Sigmoid colon (tissue), 7 donors: ENCODE results near the gene ZMIZ1. TPM values are rescaled to one million over a fixed set of nuclear protein-coding genes. Genes with fewer than 3 reads are reported as not detected.

Experiments used
- DNase-seq: peaks from one replicate; pipeline ENCODE4 v3.0.0-alpha.2; 2019
- H3K27ac ChIP-seq, 4 donors: fragments of 200-600 bp; sonication (generic); one replicate each; pipeline ENCODE4 v1.5.1; 2016 to 2019; ENCODE audit warnings: mild to moderate bottlenecking in 1 of 4
- H3K27me3 ChIP-seq, 3 donors: fragments of 200-600 bp; sonication (generic); one replicate each; pipeline ENCODE4 v1.5.1; 2019; ENCODE audit warnings: mild to moderate bottlenecking in 1 of 3
- H3K36me3 ChIP-seq, 4 donors: fragments of 200-600 bp; sonication (generic); one replicate each; pipeline ENCODE4 v1.5.1; 2016 to 2019
- H3K4me1 ChIP-seq, 4 donors: fragments of 200-600 bp; sonication (generic); one replicate each; pipeline ENCODE4 v1.5.1; 2017 to 2019
- H3K4me3 ChIP-seq, 4 donors: fragments of 200-600 bp; sonication (generic); one replicate each; pipeline ENCODE4 v1.5.1; 2017 to 2019; ENCODE audit warnings: mild to moderate bottlenecking in 2 of 4, moderate library complexity in 1 of 4
- H3K9me3 ChIP-seq, 4 donors: fragments of 200-600 bp in 3 of 4; sonication (generic) in 3 of 4; one replicate each; pipeline versions ENCODE4 v1.5.1 to v1.6.1; 2013 to 2019
- EP300 ChIP-seq, 4 donors: sonication (generic); formaldehyde crosslinking; IDR thresholded peaks; one replicate each; pipeline ENCODE4 v1.6.1; 2017; ENCODE audit warnings: antibody characterized with exemption in 4 of 4
- POLR2A ChIP-seq, 2 donors: fragments of 450-650 bp; IDR thresholded peaks; one replicate each; pipeline ENCODE4 v1.6.1; 2016; ENCODE audit warnings: antibody characterized with exemption in 2 of 2, mild to moderate bottlenecking in 2 of 2, moderate library complexity in 2 of 2
- POLR2AphosphoS5 ChIP-seq, 4 donors: sonication (generic); formaldehyde crosslinking; IDR thresholded peaks; one replicate each; pipeline ENCODE4 v1.6.1; 2017; ENCODE audit warnings: antibody characterized with exemption in 4 of 4
- WGBS, 2 donors: extraction: QIAGEN DNeasy Blood & Tissue Kit; methylation state at CpG; one replicate each; pipeline ENCODE4 v1.1.7; 2013; 5-methylcytosine and 5-hydroxymethylcytosine counted together
- intact Hi-C: fragments of 100-400 bp; cut with DNase I; formaldehyde crosslinking; loops from one replicate; pipeline ENCODE4 v1.15.1; 2023
- polyA plus RNA-seq, 3 donors: library from polyadenylated mRNA; stranded (reverse); fragments of 200-250 nt; gene quantifications; one replicate each; pipeline ENCODE4 v1.2.3, GENCODE V29; 2013
- total RNA-seq, 4 donors: library from RNA; depleted of rRNA; stranded (reverse); fragments of >200 nt; gene quantifications; one replicate each; pipeline ENCODE4 v1.1.0, GENCODE V29; 2016
- TF ChIP-seq, protein P1 (sequence below), 4 experiments: fragments of 450-650 bp in 3 of 4; fragments of 200-600 bp in 1 of 4; IDR thresholded peaks; one replicate each; pipeline ENCODE4 v1.5.1; 2016 to 2019; ENCODE audit warnings: antibody characterized with exemption in 4 of 4, mild to moderate bottlenecking in 3 of 4, moderate library complexity in 2 of 4
- donor health status: healthy with polysubstance abuse.
- donor health status: Bipolar disorder and iron deficiency.
- donor health status: healthy.

Gene ZMIZ1
- total and polyA plus RNA-seq, 7 donors: 17.4 to 49.3 (median 31.5) TPM

DNA sequence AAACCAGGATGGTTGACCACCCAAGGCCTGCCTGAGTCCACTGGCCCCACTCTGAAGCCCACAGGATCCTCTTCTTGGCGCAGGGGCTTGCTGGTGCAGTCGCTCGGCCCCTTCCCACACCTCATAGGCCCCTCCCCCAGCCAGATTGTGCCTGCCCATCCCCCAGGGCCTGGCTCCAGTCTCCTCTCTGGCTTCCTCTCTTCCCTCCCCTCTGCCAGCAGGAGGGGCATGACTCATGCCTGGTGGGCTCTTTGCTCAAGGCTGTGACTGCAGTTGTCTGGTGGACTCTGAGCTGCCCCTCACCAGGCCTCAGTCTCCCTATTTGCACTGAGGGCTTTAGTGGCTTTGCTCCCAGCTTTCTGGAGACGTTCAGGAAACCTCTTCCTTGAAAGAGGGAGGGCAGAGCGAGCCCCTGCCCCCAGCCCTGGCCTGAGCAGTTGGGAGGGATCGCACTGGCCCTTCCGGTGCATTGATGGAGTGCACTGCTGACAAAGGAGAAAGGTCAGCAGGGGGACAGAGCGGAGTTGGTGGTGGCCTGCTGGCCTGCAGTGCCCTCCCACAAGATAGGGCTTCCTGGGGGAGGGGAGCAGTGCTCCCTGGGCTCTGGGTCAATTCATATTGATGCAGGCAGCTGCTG lies 60.7 kb downstream of the ZMIZ1 start:
- intact Hi-C loops: no loop called here
- no peaks in the 10 kb centered on the region for H3K9me3 ChIP-seq
- peaks cover 0 to 74% (median 66%) of the 10 kb centered on the region in 4 donors for H3K4me1 ChIP-seq
- H3K36me3 ChIP-seq: peaks cover 0 to 46% (median 10%) of the 10 kb centered on the region in 4 donors
- H3K27me3 ChIP-seq: no peaks in the 10 kb centered on the region
- H3K27ac ChIP-seq: peak overlapping the region; percentile 8 to 71 (median 46)
- no peak overlapping the region for H3K4me3 ChIP-seq
- peak in 1 of 4 donors; percentile 30 for TF ChIP-seq POLR2AphosphoS5 (IDR thresholded peaks at IDR 0.05)
- TF ChIP-seq EP300 (IDR thresholded peaks at IDR 0.05): no peak
- no peak for DNase-seq
- WGBS, 2 donors: 65 to 85% methylated on average over 8 of the region's 8 CpGs

DNA sequence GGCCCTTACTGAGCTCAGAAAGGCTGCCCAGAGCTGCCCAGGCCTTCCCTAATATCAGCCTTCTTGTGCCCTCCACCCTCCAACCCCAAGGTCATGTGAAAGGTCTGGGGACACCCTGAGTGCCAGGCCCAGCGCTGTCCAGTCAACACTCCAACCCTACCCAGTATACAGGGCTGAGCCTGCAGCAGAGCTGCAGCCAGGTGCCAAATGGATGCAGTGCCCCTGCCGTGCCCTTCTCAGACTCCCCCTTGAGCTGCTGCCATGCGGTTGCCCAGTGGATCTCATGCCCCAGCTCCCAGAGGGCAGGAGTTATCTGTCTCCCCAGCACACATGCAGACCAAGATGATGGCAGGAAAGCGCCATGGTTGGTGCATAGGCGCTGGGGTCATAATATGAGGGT lies 61.5 kb downstream of the ZMIZ1 start:
- H3K27ac ChIP-seq: peak overlapping the region in 3 of 4 donors; percentile 8 to 71 (median 69)
- 93 to 94% methylated on average over 5 of the region's 5 CpGs for WGBS, 2 donors

DNA sequence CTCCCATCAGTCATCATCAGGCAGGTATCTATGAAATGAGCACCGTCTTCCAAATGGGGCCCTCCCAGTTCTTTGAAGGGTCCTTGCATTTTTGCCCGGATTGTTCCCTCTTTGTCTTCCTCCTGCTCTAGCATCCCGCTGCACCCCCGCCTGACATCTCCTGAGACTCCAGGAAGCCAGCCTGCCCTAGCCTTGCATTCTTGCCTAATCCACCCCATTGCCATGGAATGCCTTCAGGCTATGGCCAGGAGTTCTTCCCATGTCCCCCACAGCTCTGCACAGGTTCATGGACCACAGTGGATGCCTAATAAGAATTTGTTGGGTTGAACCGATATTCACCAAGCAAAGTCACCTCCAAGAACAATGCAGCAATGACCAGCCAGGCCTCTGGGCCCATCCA lies 62.1 kb downstream of the ZMIZ1 start:
- TF ChIP-seq POLR2AphosphoS5 (IDR thresholded peaks at IDR 0.05): no peak
- TF ChIP-seq POLR2A (IDR thresholded peaks at IDR 0.05): no peak
- TF ChIP-seq EP300 (IDR thresholded peaks at IDR 0.05): no peak
- TF ChIP-seq, protein P1, sequence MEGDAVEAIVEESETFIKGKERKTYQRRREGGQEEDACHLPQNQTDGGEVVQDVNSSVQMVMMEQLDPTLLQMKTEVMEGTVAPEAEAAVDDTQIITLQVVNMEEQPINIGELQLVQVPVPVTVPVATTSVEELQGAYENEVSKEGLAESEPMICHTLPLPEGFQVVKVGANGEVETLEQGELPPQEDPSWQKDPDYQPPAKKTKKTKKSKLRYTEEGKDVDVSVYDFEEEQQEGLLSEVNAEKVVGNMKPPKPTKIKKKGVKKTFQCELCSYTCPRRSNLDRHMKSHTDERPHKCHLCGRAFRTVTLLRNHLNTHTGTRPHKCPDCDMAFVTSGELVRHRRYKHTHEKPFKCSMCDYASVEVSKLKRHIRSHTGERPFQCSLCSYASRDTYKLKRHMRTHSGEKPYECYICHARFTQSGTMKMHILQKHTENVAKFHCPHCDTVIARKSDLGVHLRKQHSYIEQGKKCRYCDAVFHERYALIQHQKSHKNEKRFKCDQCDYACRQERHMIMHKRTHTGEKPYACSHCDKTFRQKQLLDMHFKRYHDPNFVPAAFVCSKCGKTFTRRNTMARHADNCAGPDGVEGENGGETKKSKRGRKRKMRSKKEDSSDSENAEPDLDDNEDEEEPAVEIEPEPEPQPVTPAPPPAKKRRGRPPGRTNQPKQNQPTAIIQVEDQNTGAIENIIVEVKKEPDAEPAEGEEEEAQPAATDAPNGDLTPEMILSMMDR (IDR thresholded peaks at IDR 0.05): no peak
- H3K27me3 ChIP-seq: no peaks in the 10 kb centered on the region
- 95% methylated on average over 5 of the region's 5 CpGs for WGBS, 2 donors
- peaks cover 0 to 85% (median 71%) of the 10 kb centered on the region in 4 donors for H3K4me1 ChIP-seq
- peaks cover 0 to 32% (median 8%) of the 10 kb centered on the region in 4 donors for H3K36me3 ChIP-seq
- no peaks in the 10 kb centered on the region for H3K9me3 ChIP-seq
- DNase-seq: no peak
- intact Hi-C loops: no loop called here
- H3K27ac ChIP-seq: no peak overlapping the region
- H3K4me3 ChIP-seq: no peak overlapping the region

More for the DNA sequence above, 61.5 kb downstream of the ZMIZ1 start:
- Histone ChIP-seq H3K9me3 (no peaks in the 10 kb centered on the region), H3K4me1 (peaks cover 0 to 79% (median 68%) of the 10 kb centered on the region in 4 donors), H3K36me3 (peaks cover 0 to 38% (median 8%) of the 10 kb centered on the region in 4 donors), H3K4me3 (no peak overlapping the region), H3K27me3 (no peaks in the 10 kb centered on the region)
- intact Hi-C loops: no loop called here
- TF ChIP-seq EP300 (IDR thresholded peaks at IDR 0.05) (no peak), POLR2A (IDR thresholded peaks at IDR 0.05) (no peak), POLR2AphosphoS5 (IDR thresholded peaks at IDR 0.05) (no peak)
- TF ChIP-seq, protein P1 (IDR thresholded peaks at IDR 0.05): no peak
- no peak for DNase-seq

DNA sequence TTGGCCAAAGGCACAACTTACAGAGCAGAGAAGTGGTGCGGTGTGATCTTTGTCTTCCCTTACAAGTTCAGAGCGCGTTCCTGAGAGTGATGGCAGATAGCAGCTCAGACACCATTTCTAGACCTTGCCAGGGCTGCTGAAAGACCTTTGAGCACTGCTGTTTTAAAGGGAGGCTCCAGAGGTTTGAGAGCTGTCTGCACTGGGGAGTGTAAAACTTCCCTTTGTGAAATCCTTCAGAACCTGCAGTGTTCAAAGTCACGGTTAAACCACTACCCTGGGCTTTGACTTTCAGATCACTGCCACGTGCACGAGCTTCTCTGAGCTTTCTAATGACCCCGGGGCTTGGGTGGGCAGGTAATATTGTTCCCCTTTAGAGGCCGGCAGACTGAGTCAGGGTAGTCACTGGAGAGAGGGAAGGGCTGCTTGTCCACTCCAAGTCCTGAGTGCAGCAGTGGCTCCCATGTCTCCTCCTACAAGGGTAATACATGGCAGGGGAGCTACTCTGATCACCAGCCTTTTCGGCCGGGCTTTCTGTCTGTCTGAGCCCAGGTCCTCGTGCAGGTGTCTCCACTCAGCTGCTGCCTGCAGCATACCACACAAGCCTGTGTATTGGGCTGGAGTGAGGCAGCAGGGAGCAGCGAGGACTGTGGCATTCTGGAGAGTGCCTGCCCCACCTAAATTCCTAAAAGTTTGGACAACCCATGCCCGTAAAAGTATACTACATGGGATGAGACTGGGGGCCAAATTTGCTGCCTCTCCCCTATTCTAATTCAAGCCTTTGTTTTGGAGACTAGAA lies 63.3 kb downstream of the ZMIZ1 start:
- no peak overlapping the region for H3K4me3 ChIP-seq
- no peaks in the 10 kb centered on the region for H3K27me3 ChIP-seq
- peaks cover 0 to 85% (median 73%) of the 10 kb centered on the region in 4 donors for H3K4me1 ChIP-seq
- TF ChIP-seq POLR2AphosphoS5 (IDR thresholded peaks at IDR 0.05) (no peak), POLR2A (IDR thresholded peaks at IDR 0.05) (no peak), EP300 (IDR thresholded peaks at IDR 0.05) (no peak)
- TF ChIP-seq, protein P1 (IDR thresholded peaks at IDR 0.05): no peak
- WGBS, 2 donors: 72 to 89% methylated on average over 13 of the region's 13 CpGs
- intact Hi-C loops: no loop called here
- no peaks in the 10 kb centered on the region for H3K9me3 ChIP-seq
- H3K36me3 ChIP-seq: peaks cover 0 to 23% (median 5%) of the 10 kb centered on the region in 4 donors
- H3K27ac ChIP-seq: peak overlapping the region in 2 of 4 donors; percentile 42 to 58
- DNase-seq: no peak
